Astrocyte of the spinal cord (primary cell): ENCODE data around the gene DBNDD1.

Source experiments
- DNase-seq: peaks from one replicate; pipeline ENCODE4 v3.0.0; 2011; ENCODE audit warnings: low read depth, low spot score
- H3K4me3 ChIP-seq: 2 replicates; pipeline ENCODE4 v1.5.1; 2011; ENCODE audit warnings: low read depth, mild to moderate bottlenecking, low read length, moderate library complexity
- in situ Hi-C: cut with HindIII; loops from 2 replicates; pipeline ENCODE4 v1.10.0; 2017; ENCODE audit warnings: low sequenced_read_pairs
- TF ChIP-seq, protein P1 (sequence below): IDR thresholded peaks from 2 replicates; pipeline ENCODE4 v1.5.1; 2012; ENCODE audit warnings: low read depth, mild to moderate bottlenecking, low read length, inconsistent platforms

The DBNDD1 gene

DNA sequence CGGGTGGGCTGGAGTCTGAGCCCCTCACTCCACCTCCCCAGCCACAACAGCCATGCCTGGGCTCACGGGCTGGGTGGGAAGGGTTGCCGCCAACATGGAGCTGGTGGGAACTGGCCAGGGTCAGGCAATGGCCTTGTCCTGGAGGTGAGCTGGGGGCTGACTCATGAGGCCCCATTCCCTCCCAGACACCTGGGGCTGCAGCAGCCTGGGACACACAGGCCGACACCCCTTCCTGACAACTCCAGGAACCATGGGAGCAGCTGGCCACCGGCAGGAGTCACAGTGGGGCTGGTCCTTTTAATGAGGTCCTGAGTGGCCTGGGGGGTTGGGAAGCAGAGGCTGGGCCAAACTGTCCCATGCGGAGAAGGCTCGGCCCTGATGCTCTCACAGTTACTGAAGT, 12.2 kb downstream of the DBNDD1 start:
- no peak overlapping the region for H3K4me3 ChIP-seq
- DNase-seq: no peak
- TF ChIP-seq, protein P1, sequence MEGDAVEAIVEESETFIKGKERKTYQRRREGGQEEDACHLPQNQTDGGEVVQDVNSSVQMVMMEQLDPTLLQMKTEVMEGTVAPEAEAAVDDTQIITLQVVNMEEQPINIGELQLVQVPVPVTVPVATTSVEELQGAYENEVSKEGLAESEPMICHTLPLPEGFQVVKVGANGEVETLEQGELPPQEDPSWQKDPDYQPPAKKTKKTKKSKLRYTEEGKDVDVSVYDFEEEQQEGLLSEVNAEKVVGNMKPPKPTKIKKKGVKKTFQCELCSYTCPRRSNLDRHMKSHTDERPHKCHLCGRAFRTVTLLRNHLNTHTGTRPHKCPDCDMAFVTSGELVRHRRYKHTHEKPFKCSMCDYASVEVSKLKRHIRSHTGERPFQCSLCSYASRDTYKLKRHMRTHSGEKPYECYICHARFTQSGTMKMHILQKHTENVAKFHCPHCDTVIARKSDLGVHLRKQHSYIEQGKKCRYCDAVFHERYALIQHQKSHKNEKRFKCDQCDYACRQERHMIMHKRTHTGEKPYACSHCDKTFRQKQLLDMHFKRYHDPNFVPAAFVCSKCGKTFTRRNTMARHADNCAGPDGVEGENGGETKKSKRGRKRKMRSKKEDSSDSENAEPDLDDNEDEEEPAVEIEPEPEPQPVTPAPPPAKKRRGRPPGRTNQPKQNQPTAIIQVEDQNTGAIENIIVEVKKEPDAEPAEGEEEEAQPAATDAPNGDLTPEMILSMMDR: no peak
- in situ Hi-C loops: no loop called here

DNA sequence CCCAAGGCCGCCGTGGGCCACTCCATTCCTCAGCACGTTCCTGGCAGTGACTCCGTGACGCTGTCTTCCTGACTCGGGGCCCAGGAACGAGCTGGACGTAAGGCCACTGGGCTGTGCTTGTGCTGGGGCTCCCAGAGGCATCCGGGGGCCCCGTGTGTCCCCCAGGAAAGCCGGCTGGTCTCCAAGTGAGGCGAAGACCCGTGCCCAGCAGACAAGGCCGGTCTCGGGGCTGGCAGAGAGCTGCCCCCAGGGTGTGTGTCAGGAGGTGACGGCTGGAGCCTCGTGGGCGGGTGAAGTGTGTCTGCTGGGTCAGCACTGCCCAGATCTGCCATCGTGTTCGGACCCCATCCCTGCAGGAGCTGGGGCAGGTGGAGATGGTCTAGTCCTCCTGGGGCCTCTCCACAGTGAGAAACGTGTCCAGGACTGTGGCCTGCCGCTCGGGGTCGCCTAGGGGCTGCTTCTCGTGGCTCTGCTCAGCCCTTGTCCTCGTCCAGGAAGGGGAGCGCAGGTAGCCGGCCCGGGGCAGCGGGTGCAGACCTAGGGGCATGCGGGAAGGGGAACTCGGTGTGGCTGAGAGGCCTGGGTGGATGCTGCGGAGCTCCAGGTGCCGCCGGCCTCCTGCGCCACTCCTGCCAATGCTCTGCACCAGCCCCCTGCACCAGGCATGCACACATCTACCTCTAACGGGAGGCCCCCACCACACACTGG, 13.1 kb downstream of the DBNDD1 start:
- no peak overlapping the region for H3K4me3 ChIP-seq
- in situ Hi-C loops: no loop called here
- TF ChIP-seq, protein P1: no peak
- no peak for DNase-seq

DNA sequence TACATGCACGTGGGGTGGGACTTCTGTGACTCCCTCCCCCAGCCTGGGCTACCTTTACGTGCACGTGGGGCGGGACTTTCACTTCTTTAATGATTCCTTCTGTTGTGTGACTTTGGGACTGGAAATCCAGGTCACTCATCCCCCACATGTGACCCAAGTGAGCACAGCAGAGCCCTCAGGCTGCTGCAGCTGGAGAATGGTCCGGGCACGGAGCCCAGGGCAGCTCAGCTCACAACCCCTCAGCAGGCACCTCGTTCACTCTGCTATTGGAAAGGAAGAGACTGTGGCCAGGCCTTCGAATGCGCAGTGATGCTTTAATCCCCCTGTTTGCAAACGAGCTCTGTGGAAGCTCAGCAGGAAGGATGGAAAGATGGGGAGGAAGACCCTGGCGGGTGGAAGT, 14.7 kb downstream of the DBNDD1 start:
- no peak overlapping the region for H3K4me3 ChIP-seq
- in situ Hi-C loops: no loop called here
- TF ChIP-seq, protein P1: no peak
- no peak for DNase-seq

DNA sequence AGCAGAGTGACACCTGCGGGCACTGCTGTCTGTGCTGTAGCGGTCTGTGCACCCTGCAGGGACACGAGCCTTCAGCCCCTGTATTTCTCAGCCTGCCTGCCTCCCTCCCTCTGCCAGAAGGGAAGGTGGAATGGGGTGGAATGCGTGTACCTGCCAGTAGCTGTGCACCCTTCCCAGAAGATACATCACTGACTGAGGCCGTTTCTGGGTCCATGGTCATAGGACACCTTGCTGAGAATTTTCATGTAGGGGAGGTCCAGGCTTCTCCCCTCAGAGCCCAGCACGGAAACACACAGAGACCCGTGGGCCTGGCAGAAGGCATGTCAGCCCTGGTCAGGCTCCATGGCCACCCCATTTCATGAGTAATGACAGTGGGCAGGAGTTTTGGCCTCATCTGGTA, 16.5 kb downstream of the DBNDD1 start:
- H3K4me3 ChIP-seq: no peak overlapping the region
- TF ChIP-seq, protein P1: no peak
- DNase-seq: no peak
- in situ Hi-C loops: no loop called here

DNA sequence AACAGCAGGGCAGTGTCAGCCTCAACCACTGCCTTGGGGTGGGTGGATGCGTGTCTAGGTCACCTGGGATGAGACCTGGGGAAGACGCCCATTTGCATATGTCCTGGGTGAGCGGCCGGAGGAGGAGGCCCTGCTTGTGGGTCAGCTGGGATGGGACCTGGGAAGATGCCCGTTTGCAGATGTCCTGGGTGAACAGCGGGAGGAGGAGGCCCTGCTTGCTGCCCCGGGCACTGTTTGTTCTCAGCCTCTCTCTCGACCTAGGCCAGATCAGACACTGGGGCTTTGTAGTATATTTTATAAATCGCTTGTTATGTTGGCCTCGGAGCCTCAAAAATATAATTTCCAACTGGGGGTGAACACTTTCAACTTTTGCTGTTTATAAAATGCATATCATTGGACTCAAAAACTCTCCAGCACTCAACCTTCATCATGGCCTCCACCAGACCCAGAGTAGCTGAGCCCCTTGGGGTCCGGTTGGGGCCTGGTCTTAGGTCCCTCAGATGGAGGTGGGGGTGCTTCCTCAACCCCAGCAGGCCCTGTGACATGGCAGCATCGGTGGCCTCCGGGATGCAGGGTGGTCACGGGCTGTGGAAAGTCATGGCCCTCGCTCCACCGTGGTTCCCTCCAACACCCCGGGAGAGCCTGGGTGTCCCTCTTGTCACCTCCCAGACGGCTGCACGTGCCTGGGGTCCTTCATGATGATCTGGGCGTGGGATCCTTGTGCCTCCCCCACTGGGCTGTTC, 17.3 kb downstream of the DBNDD1 start:
- TF ChIP-seq, protein P1: no peak
- no peak overlapping the region for H3K4me3 ChIP-seq
- no peak for DNase-seq
- in situ Hi-C loops: no loop called here

DNA sequence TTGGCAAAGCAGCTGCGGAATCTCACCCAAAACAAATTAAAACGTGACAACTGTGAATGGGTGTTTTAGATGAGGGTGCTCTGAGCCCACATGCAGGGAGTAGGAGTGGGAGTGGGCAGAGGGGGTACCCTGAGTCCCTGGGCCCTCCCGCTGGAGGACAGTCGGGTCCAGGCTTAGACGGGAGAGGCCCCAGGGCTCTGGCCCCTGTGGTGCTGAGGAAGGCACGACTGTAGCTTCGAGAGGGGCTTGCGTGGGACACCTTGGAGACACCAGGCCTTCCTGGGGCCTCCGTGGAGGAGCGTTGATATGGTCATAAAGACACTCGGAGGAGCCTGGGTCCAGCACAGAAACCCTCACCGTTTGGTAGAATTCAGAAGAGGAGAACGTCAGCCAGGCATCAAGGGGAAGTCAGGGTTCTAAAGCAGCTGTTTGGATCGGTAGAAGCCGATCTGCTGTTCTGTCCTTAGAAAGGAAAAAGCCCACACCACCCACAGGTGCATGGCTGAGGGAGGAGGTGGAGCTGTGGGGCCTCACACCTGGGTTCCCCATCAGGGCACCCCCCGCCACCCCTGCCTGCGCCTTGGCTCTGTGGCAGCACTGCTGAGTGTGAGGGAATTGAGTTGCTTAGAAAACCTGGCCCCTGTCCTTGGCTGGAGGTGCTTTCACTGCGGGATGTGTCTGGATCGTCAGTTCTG, 18.4 kb downstream of the DBNDD1 start:
- H3K4me3 ChIP-seq: no peak overlapping the region
- in situ Hi-C loops: no loop called here
- TF ChIP-seq, protein P1: no peak
- DNase-seq: no peak
